Amygdala (tissue), 56 donors: Measurements from ENCODE around the gene HECTD4.
"Not testable (repeated sequence)": the region's sequence is repeated elsewhere in the genome, so short reads cannot be mapped to it uniquely, and the experiment has no call there.

ENCODE experiments used
- DNase-seq, 56 donors: peaks; one replicate each; lab custom pipeline; 2025; lab: John Stamatoyannopoulos, UW

The HECTD4 gene

DNA sequence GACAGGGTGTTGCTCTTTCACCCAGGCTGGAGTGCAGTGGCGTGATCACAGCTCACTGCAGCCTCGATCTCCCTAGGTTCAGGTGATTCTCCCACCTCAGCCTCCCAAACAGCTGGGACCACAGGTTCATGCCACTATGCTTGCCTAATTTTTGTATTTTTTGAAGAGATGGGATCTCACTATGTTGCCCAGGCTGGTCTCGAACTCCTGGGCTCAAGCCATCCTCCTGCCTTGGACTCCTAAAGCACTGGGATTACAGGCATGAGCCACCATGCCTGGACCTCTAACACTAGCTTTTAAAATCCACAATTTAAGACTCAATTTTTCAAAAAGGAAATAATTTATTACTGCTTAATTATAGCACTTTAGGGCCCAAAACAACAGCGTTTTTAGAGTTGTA lies 149.0 kb downstream of the HECTD4 start:
- no peak for DNase-seq

- DNase-seq, result no peak
Observed at GRCh38 chr12:112230136-112230535, 152.1 kb downstream of the HECTD4 start.

- DNase-seq, result no peak
Observed at GRCh38 chr12:112226768-112227167, 155.5 kb downstream of the HECTD4 start.

DNA sequence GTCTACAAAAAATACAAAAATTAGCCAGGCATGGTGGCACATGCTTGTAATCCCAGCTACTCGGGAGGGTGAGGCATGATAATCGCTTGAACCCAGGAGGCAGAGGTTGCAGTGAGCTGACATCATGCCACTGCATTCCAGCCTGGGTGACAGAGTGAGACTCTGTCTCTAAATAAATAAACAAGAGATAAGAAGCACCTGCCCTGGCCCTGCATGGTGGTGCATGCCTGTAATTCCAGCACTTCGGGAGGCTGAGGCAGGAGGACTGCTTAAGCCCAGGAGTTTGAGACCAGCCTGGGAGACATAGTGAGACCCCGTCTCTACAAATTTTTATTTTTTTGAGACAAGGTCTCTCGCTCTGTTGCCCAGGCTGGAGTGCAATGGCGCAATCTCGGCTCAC lies 161.6 kb downstream of the HECTD4 start:
- not testable (repeated sequence) for DNase-seq

GRCh38 chr12:112219195-112219594 lies 163.0 kb downstream of the HECTD4 start:
- no peak for DNase-seq

GRCh38 chr12:112218150-112218549 lies 164.1 kb downstream of the HECTD4 start:
- DNase-seq, result no peak

DNA sequence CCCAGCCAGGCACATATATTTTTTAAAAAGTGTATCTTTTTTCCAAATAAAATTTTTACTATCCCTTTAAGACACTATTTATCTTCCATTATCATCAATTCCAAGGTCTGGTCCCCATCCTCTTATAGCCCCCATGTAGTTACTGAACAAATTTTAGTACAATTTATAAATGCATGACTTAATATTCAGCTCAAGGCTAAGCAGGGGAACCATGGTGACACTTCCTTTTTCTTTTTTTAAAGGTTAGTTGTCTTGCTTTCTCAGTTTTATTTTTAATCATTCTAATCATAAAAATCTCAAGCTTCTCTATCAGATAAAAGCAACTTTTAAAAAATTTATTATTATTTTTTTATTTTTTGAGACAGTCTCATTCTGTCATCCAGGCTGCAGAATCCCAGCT lies 164.6 kb downstream of the HECTD4 start:
- no peak for DNase-seq

DNA sequence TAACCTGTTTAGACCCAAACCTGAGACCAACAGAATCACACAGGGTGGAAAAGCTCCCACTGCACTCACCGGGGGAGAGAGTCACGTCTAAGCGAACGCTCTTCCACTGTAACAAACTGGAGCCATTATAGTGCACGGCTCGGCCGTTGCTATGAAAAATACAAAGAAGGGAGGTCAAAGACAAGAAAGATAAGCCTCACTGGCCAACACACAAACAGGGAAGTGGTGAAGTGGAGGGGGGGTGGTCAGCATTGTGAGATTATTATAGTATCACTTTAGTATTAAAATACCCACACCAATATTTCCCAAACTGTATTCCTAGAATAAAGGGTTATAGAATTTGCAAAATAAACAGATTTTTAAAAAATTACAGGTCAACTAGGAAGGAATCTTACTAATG lies 166.0 kb downstream of the HECTD4 start:
- DNase-seq, result no peak

DNA sequence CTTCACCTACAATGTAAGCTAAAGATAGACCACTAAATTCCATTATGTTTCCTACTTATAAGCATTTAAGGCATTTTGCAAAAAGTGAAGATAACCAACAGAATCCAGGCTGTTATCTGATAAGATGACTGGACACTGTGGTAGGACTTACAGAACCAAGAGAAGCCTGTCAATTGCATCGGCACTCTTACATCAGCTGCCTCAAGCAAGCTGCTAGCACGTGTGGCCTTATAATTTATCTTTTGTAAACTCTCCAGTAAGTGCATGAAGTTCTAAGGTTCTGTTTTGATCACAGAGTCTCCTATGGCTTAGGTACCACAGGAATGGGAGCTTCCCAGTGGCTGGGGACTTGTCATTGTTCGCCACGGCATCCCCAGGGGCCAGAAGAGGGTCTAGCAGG lies 168.2 kb downstream of the HECTD4 start:
- DNase-seq, result no peak

GRCh38 chr12:112208301-112208910 lies 173.8 kb downstream of the HECTD4 start:
- DNase-seq, result no peak

- DNase-seq, result no peak
Observed at GRCh38 chr12:112207397-112207924, 174.8 kb downstream of the HECTD4 start.

- no peak for DNase-seq
Observed at GRCh38 chr12:112206944-112207343, 175.3 kb downstream of the HECTD4 start.

- DNase-seq, result no peak
Observed at GRCh38 chr12:112199136-112199535, 183.1 kb downstream of the HECTD4 start.

DNA sequence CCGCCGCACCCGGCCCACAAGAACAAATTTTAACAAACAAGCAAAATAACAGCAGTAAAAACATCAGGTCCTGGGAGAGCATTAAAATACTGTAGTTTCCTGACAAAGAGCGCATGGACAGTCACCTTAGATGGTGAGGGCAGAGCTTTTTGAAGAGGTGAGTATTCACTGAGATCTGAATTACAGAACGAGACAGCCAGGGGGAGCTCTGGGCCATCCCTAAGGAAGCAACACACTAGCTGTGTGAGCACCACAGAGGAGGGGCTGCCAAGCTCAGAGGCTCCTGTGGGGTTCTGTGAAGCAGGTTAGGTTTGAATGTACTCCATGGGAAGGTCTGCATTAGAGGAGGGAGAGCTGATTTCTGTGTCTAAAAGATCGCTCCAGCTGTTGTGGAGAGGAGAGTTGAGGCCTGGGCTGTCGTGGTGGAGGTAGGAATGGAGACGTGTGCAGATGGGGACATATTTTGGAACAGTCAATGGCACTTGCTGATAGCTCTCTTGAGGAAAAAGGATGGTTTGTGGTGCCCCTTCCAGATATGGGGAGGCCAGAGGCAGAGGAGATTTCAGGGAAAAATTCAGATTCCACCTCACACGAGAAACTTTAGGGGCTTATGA lies 184.0 kb downstream of the HECTD4 start:
- DNase-seq, result peak in 29 of 56 donors; percentile 4 to 62 (median 23)

DNA sequence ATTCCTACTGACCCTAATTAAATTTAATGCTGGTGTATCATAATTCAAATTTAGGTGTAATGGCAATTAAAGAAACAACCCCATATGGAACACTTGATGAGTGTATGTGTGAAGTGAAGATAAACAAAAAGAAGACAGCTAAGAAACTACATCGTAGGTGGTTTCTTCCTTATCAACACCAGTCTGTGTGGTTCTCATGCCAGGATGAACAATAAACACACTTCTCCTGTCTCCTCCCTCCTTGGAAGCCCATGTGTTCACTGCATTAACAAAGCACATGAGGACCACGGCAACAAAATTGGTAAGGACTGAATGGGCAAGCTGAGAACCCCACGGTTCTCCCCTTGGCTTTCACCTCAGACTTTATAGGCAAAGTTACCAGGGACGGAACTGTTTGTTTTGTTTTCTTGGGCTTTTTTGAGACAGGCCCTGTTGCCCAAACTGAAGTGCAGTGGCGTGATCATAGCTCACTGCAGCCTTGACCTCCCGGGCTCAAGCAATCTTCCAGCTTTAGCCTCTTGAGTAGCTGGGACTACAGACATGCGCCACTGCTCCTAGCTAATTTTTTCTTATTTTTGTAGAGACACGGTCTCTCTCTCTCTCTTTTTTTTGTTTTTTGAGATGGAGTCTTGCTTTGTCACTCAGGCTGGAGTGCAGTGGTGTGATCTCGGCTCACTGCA lies 185.9 kb downstream of the HECTD4 start:
- DNase-seq, result no peak

DNA sequence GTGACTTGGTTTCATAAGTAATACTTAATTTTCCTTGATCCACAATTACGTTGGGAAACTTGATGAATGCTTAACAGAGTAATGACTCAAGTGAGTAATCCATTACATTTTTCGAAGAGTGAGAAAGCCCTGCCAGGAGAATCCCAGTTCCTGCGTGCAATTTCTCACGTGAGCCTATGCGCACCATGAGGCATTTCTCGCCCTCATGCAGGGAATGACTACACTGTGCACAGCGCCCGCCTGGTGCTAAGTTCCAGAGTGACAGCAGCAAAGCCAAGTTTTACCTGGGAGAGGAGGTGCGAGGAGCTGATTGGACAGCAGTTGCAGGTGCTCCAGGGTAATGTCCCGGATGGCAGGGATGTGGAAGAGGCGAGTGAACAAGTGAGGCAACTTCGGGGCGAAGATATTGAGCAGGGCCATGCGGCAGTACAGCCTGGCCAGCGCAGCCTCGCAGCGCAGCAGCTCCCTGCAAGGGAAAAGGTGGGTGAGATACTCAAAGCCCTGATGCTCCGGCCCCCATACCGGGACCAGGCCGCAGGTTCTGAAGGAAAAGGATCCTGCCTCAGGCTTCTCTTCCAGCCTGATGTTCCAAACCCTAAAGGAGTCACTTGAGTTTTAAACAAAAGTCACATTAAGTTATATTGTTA lies 187.5 kb downstream of the HECTD4 start:
- no peak for DNase-seq

DNA sequence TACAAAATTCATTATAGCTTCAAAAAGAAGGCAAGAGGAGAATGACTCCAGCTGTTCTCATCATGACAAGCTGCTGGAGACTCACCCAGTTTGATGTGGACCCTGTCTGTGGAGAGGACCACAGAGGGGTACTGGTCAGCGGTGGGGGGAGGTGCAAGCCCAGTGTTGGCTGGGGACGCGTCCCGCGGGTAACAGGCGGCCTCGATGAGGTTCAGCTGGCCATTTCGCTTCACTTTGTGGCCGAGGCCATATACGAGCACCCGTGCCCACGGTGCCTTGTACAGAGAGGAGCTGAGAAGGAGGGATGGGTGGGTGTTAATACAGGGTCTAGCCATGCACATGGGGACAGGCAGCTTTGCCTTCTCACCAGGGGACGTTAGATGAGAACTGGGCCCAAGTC lies 189.8 kb downstream of the HECTD4 start:
- DNase-seq, result no peak

DNA sequence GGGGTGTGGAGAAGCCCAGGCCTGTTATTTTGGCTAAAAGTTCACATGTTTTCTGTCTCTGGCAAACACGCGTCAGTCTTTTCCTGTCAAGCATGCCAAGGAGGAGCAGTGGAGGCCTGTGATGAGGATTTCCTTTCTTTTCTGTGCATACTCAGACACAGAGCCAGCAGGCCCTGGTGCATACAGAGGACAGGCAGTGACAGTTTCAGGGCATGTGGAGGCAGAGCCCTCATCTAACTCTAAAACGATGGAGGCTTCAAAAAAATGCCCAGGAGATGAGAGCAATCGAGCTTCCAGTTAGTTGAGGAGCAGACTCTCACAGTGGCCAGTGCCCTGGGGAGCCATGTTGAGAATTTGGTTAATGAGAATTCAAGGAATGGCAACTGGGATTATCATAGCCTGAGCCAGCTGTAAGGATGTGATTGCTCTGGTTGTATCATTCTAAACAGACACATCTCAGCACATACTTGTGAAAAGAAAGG lies 190.3 kb downstream of the HECTD4 start:
- DNase-seq, result no peak

DNA sequence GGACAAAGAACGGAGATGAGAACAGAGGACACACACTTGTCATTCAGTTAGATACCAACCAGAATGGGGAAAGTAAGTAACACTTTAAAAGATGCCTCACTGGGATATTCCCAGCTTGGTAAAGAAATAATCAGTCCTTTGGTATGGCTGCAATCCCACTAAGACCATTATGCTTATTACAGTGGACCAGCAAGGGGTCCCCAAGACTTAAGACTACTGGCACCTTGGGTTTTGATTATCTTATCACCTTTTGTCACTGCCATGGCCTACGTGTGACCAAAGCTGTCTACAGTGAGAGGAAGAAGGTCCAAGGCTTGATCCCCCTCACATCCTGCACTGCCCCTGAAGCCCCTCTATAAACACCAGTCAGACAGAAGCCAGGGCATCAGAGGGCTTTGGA lies 191.0 kb downstream of the HECTD4 start:
- no peak for DNase-seq

- DNase-seq, result no peak
Observed at GRCh38 chr12:112190231-112191025, 191.8 kb downstream of the HECTD4 start.
